Right kidney (tissue), 9 donors: ENCODE measurements around the gene LIG1.

Experiments
- DNase-seq: peaks from one replicate; pipeline ENCODE4 v3.0.0-alpha.2; 2016
- long read RNA-seq, 8 donors: transcript quantifications; one replicate each; lab custom pipeline, GENCODE V29; 2026

The LIG1 gene
- long read RNA-seq, donor 1, full-length matches to known transcripts: 6 of 6 reads
- long read RNA-seq, donor 1, partial matches to known transcripts: 0 of 6 reads
- long read RNA-seq, donor 1, other reads (novel, unspliced or antisense): 0 of 6 reads
- long read RNA-seq, donor 2, partial matches to known transcripts: 0 of 5 reads
- long read RNA-seq, donor 2, other reads (novel, unspliced or antisense): 0 of 5 reads
- long read RNA-seq, donor 3, partial matches to known transcripts: 0 of 4 reads
- long read RNA-seq, donor 3, other reads (novel, unspliced or antisense): 0 of 4 reads
- long read RNA-seq, donor 4, partial matches to known transcripts: 0 of 2 reads
- long read RNA-seq, donor 4, other reads (novel, unspliced or antisense): 0 of 2 reads
- long read RNA-seq, donor 5, partial matches to known transcripts: 0 of 6 reads
- long read RNA-seq, donor 5, other reads (novel, unspliced or antisense): 0 of 6 reads
- long read RNA-seq, donor 6, partial matches to known transcripts: 0 of 6 reads
- long read RNA-seq, donor 6, other reads (novel, unspliced or antisense): 0 of 6 reads
- long read RNA-seq, donor 7, transcript LIG1-218 (3 exons, 620 nt): major isoform, 5 of 8 reads
- long read RNA-seq, donor 7, partial matches to known transcripts: 0 of 8 reads
- long read RNA-seq, donor 7, other reads (novel, unspliced or antisense): 0 of 8 reads
- long read RNA-seq, donor 8, partial matches to known transcripts: 0 of 4 reads
- long read RNA-seq, donor 8, other reads (novel, unspliced or antisense): 0 of 4 reads

DNA sequence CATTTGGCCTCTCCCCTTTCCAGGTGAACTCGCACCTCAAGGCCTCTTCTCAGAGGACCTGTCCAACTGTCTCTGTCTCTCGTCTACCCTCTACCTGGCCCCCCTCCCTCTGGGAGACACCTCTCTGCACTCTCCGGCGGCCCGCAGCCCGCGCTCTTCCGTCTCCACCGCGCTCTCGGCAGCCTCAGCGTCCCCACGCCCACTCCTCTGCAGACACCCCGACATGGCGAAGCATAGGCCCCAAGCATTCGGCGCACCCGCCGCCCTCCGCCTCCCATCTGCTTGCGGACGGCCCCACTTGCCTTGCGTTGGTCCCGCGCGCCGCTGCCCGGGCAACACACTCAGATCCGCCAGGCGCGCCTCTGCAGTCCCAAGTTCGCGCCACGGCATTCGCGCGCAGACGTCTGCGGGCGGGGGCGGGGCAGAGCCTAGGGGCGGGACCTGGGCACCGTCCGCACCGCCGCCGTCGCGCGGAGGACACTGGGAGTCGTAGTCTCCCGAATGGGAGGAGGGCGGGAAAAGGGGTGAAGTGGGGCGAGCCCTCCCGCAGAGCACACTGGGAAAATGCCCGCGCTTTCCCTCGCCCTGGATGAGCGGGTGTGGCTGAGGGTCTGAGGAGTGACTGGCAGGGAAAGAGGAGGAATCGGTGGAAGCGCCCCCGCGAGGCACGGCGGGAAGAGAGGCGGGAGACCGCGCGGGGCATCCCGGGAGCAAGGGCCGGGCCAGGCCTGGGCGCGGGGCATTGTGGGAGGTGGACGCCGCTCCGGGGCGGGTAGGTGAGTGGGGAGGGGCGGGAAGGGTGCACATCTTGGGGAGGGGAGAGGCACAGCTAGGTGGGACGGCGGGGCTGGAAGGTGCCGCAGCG is at the start of gene LIG1, which contains the start of gene ZSWIM9:
Gene LIG1, minus strand, starts transcription at position 406 of the 865 bp plus-strand sequence. CDS start 4,778 bp downstream, outside the sequence.
Gene ZSWIM9, plus strand, starts transcription at position 742 of the 865 bp plus-strand sequence. CDS start 1,123 bp downstream, outside the sequence.
- peak; percentile 99 for DNase-seq

DNA sequence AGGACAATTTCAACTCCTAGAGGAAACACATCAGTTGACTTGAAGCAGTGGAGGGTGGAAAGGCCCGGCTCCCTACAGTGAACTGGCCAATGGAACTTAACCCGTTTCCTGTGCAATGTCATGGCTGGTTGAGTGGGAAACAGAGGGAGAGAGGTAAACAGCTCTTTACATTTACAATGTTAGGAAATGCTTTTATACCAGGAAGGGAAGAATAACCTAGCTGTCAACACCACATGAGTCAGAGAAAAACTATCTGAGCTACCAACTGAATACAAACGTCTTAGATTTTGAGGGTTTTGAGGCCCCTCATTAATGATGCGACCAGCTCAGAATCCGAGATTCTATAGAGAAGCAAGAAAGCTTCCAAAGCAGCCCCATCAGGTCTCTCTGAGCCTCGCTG is 48.9 kb upstream of the LIG1 start:
- no peak for DNase-seq

DNA sequence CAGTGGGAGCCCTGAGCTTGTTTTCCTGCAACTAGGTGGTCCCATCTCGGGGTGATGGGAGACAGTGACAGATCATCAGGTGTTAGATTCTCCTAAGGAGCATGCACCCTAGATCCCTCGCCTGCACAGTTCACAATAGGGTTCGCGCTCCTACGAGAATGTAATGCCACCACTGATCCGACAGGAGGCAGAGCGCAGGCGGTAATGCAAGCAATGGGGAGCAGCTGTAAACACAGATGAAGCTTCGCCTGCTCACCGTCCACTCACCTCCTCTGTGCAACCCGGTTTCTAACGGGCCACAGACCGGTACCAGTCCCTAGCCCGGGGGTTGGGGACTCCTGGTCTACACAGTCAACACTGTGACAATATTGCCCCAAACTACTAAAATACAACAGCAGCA is 46.8 kb upstream of the LIG1 start:
- no peak for DNase-seq

DNA sequence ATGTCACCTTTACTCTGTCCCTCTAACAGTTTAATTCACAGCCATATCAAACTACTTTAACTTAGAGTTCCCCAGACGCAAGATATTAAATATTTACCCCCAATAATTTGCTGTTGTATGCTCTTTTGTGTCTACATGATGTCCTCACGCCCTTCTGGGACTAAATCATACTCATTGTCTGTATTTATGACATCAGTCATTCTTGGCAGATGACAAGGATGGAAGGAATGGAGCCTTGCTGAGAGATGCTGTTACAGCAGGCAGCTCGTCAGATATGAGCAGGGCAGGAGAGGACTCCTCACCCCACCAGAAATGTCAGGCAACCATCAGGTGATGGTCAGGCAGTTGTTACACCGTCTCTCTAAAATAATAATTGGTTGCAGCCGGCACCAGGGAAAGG is 43.8 kb upstream of the LIG1 start:
- DNase-seq: no peak

DNA sequence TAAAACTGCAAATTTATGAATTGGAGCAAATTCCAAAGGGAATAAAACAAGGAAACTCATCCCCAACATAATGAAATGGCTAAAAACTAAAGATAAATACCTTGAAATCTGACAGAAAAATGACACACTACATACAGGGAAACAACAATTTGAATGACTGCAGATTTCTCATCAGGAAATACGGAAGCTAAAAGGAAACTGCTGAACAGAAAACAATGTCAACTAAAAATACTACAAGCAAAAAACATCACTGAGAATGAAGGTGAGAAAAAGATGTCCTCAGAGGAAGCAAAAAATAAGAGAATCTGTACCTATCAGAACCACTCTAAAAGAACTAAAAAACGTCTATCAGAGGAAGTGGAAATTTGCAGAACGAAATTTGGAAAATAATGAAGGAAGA is 39.9 kb upstream of the LIG1 start:
- no peak for DNase-seq

DNA sequence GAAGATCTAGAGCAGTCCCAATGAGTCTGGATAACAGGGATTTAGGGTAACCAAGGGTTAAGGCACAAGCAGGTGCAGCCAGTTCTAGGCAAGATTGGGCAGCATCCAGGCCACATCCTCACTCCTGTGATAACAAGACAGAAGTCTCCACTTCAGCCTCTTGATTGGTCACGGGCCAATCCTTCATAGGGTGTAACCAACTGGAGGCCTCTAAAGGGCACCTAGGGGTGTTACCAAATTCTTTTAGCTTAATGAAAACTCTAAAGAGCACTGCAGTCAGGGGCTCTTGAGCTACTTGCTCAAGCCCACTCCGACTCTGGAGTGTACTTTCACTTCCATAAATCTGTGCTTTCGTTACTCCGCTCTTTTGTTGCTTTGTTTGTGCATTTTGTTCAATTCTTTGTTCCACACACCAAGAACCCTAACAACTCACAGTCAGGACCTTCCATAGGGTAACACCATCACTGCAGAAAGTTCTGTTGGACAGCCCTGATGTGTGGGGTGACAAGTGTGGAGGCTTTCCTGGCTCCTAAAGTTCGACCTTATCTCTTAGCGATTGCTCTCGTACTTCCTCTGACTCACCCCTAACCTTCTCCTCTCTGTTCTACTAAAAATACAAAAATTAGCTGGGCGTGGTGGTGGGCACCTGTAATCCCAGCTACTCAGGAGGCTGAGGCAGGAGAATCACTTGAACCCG is 36.4 kb upstream of the LIG1 start:
- DNase-seq: no peak

DNA sequence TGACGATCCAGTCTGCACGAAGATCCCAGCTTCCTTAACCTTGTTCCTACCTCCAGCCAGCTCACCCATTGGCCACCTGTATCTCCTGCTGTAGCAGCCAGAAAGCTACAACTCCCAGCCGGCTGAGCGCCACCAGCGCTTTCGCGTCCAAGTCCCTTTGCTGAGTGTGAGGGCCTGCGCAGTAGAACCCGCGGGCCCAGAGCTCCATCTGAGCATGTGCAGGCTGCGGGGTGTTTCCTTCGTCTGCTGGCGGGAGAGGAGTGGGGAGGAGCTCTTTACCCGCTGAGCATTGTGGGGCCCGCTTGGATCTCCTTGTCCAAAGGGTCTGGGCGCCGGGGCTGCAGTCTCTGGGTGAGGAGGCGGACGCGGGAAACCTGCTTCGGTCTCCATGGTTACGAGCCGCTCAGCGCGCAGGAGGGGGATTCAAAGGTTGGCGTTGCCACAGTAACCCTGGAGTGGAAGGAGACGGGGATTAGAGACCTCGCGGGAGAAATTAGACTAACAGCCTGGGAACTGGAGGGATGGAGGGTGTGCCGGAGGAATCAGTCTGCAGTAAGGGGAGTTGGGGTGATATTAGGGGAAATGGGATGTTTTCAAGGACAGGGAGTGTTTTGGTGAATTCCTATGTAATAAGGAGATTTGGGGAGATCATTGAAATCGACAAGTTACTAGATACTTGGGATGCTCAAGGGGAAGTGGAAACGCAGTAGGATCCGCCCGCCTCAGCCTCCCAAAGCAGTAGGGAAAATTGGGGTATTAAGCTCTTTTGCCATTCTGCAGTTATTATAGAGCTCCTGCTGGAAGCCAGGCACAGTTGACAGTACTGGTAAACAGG is 33.9 kb upstream of the LIG1 start:
- peak; percentile 84 for DNase-seq

DNA sequence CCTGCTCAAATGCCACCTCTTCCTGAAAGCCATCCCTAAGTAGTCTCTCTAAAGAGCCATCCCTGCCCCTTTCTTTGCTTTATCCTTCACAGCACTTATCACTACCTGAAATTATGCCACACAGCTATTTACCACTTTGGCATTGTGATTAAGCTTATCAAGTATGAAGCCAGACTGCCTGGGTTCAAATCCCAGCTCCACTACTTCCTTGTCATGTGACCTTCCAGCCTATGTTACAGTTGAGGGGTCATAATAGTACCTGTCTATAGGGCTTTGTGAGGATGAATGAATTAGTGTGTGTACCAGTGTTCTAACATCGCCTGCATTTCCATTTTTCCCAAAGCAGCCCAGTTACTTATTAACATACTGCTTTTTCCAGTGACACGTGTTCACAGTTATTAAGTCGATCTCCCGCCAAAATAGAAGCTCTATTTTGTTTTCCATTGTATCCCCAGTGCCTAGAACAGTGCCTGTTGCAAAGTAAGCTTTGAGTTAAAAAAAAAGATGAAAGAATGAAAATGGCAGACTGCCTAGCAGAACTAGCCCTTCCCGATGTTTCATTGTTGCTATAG is 33.2 kb upstream of the LIG1 start:
- DNase-seq: no peak

DNA sequence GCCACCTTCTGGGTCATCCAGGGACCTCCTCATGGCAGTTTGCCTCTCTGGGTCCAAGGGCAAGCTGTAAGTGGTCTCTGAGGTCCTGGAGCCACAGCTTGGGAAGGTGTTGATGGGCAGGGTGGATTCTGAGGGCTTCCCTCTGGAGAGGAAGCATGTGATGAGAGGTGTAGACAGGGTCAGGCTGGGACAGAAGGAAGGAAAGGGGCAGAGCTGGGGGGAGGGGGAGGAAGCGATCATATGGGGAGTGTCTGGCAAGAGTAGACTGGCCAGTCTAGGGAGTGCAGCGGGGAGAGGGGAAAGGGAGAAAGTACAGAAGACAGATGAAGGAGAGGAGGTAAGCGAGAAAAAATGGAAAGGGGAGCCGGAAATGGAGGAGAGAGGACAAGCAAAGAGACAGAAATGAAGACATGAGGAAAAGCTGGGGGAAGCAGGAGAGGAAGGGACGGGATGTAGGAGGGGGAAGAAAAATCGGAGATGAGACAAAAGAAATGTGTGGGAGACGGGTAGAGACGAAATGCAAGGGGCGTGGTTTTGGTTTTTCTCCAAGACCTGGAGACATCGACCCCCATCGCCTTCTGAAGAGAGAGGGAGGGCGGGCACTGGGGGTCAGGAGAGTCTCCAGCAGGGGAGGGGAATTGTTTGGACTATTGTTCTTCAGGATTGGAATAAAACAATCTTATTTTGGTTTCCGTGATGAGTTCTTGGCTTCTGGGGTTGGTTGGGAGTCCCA is 27.0 kb upstream of the LIG1 start:
- DNase-seq: no peak

DNA sequence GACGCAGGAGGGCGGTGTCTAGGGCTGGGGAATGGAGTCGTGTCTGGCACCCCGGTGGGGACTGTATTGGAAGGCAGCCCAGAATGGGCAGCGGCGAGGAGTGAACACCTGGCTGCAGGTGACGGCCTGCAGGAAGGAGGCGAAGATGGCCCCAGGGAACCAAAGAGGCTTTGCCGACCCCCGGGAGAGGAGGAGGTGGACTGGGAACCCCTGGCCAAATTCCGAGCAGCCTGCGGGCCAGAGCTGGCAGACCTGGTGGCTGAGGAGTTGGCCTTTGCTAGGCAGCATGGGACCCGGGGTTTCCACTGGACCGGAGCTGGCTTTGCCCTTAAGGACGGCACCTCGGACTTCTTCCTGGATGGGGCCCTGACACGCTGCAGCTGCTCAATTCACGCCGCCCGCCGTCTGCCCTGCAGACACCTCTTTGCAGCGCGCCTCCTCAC is 26.2 kb upstream of the LIG1 start:
- DNase-seq: no peak

DNA sequence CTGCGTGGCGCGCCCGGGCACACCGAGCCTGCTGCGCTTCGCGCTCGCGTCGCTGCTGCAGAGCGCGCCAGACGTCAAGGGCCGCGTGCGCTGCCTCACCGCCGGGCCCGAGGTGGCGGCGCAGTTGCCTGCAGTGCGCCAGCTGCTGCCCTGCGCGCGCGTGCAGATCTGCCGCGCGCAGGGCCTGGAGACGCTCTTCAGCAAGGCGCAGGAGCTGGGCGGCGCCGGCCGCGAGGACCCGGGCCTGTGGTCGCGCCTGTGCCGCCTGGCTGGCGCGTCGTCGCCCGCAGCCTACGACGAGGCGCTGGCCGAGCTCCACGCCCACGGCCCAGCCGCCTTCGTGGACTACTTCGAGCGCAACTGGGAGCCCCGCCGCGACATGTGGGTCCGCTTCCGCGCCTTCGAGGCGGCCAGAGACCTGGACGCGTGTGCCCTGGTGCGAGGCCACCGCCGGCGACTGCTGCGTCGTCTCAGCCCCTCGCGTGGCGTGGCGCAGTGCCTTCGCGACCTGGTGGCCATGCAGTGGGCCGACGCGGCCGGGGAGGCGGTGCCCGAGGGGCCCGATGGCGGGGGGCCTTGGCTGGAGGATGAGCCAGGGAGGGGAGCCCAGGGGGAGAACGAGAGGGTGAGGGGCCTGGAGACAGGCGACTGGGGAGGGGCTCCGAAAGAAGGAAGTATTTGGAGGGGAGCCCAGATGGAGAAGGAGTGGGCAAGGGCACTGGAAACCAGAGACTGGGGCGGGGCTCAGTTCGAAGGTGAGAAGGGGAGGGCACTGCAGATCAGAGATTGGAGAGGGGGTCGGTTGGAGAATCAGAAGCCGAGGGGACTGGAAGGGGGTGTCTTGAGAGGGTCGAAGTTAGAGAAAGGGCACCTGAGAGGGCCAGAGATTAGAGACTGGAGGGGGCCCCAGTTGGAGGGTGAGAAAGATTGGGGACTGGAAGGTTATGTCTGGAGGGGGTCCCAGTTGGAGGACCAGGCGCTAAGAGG is 25.0 kb upstream of the LIG1 start:
- DNase-seq: no peak

DNA sequence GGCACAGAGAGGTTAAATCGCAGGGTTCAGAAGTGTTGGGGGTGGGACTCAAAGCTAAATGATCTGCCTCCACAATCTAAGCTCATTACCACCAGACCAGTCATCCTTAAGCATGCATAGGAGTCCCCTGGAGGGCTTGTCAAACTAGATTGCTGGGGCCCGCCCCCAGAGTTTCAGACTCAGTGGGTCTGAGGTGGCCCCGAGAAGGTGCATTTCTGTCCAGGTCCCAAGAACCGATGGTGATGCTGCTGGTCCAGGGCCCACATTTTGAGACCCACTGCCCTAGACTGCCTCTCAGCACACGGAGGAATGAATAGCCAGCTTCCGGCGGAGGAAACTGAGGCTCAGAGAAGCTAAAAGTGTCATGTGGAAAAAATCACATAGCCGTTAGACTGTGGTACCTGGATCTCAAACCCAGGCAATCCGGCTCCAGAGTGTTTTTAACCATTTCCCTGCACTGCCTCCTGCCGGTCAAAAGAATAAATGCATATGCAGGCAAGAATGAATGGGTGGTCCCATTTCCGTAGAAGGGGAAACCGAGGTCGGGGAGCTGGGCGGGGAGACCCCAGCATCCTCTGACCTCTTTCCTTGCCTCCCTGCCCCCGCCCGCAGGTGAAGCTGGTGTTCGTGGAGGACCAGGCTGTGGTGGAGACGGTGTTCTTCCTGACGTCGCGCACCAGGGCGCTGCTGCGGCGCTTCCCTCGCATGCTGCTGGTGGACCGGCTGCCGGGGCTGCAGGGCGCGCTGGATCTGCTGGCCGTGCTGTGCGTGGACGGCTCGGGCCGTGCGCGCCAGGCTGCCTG is 24.1 kb upstream of the LIG1 start:
- DNase-seq: no peak

DNA sequence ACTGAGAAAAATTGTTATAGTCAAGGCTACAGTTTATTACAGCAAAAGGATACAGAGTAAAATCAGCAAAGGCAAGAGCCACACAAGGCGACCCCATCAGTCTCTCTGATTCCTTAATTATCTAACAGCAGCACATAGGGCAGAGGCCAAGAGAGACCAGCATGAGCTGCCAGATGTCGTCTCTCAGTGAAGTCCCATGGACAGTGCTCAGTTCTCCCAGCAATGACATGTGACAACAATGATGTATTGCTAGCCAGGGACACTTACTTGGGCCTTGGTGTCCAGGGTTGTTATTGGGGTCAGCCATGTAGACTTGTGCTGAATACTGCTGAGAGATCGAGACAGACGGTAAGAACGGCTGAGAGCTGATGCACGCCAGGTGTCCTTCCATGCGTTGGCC is 22.6 kb upstream of the LIG1 start:
- DNase-seq: no peak

DNA sequence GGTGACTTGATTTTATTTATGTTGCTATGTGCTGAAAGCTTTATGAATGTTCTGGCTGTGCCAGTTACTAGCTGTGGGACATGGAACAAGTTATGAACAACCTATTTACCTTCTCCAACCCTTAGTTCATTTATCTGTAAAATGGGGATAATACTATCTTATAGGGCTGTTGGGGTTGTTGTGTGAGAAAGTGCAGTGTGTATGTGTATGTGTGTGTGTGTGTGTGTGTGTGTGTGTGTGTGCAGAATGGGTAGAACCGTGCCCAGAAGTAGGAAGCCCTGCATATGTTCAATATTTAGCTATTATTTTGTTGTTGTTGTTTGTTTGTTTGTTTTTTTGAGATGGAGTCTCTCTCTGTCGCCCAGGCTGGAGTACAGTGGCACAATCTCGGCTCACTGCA is 20.7 kb upstream of the LIG1 start:
- no peak for DNase-seq

DNA sequence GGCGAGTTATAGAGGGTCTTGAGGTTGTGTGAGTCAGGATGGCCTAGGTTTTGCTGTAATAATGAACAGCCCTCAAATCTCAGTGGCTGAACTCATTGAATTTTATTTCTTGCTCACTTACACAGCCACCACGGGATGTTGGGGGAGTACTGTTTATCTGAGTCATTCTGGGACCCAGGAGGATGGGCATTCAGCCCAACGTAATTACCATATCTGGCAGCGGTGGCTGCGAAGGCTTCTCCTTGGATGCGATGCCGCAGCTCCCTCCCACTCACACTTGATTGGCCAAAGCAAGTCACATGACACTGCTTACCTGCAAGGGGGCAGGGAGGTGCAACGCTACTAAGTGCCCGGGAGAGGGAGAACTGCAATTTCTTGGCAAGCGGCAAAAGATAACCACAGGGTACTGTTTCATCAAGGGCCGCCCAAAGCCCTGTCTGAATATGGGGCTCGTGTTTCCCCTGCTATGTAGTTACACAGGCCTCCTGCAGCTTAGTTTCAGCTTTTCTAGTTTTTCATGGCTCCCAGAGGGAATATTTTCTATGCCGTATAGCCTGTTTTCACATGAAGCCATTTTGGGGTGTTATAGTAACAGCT is 20.2 kb upstream of the LIG1 start:
- DNase-seq: no peak

DNA sequence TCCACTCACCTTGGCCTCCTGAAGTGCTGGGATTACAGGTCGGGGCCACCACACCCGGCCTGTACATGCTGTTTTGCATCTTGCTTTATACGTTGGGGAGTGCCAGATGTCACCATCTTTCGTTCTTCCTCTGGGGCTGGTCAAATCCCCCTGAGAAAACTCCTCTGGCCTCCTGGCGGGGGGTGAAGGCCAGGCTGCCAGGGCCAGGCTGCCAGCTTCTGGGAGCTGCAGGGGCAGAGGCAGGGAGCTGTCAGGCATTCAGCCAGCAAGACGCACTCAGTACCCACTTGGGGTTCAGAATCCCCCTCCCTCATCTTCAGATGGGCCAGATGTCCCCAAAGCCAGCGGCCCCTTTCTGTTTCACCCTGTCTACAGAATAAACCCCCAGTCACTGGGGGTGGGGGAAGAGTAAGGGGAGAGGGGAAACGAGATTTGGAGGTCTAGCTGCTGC is 16.4 kb upstream of the LIG1 start:
- no peak for DNase-seq

DNA sequence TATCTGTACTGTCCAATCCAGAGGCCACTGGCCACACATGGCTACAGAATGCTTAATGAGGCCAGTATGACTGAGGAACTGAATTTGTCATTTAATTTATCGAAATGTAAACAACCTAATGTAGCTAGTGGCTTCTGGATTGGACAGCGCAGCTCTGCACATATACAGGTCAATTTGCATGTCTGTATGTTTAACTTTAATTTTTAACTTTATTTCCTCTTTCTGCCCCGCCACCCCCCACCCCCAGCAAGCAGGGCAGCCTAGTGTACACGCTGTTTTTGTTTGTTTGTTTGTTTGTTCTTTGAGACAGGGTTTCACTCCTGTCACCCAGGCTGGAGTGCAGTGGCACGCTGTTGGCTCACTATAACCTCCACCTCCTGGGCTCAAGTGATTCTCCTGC is 15.9 kb upstream of the LIG1 start:
- no peak for DNase-seq
